ENCODE data around the gene TMEM164. TPM values are rescaled to one million over a fixed set of nuclear protein-coding genes. Genes with fewer than 3 reads are reported as not detected.

Gene TMEM164
- total RNA-seq, 1 donor from 2014 or later = 14.2 TPM

DNA sequence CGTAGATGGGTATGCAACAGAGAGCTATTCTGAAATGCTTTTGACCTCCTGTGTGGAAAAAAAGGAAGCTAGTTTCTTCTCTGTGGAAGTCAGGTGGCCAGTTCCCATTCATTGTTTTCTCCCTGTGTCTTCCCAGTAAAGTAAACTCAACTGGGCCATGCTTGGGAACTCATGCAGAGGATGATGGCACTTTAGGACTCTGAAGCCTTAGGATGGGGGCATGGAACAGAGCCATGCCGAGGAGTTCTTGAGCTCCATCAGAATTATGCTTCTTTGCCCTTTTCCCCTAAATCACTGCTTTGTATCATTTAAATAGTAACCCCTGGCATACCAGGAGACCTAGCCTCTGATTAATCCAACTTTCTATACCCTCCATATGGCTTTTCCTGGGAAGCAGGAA is 3.2 kb downstream of the TMEM164 start:
- DNase-seq (ENCODE audit: low read depth) = no peak
- TF ChIP-seq, protein P1, sequence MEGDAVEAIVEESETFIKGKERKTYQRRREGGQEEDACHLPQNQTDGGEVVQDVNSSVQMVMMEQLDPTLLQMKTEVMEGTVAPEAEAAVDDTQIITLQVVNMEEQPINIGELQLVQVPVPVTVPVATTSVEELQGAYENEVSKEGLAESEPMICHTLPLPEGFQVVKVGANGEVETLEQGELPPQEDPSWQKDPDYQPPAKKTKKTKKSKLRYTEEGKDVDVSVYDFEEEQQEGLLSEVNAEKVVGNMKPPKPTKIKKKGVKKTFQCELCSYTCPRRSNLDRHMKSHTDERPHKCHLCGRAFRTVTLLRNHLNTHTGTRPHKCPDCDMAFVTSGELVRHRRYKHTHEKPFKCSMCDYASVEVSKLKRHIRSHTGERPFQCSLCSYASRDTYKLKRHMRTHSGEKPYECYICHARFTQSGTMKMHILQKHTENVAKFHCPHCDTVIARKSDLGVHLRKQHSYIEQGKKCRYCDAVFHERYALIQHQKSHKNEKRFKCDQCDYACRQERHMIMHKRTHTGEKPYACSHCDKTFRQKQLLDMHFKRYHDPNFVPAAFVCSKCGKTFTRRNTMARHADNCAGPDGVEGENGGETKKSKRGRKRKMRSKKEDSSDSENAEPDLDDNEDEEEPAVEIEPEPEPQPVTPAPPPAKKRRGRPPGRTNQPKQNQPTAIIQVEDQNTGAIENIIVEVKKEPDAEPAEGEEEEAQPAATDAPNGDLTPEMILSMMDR (IDR thresholded peaks at IDR 0.05; ENCODE audit: insufficient read depth, low read length, poor library complexity, severe bottlenecking) = no peak
- no peaks in the 10 kb centered on the region for H3K36me3 ChIP-seq (ENCODE audit: control insufficient read depth, insufficient read depth, low read length)
- H3K4me3 ChIP-seq (ENCODE audit: low read depth, low read length) = no peak overlapping the region
- H3K27me3 ChIP-seq (ENCODE audit: control insufficient read depth, insufficient read depth, low read length) = no peaks in the 10 kb centered on the region

GRCh38 chrX:110006821-110007375 is 4.0 kb downstream of the TMEM164 start:
- TF ChIP-seq, protein P1 (IDR thresholded peaks at IDR 0.05; ENCODE audit: insufficient read depth, low read length, poor library complexity, severe bottlenecking) = no peak
- no peaks in the 10 kb centered on the region for H3K36me3 ChIP-seq (ENCODE audit: control insufficient read depth, insufficient read depth, low read length)
- H3K4me3 ChIP-seq (ENCODE audit: low read depth, low read length) = no peak overlapping the region
- no peak for DNase-seq (ENCODE audit: low read depth)
- no peaks in the 10 kb centered on the region for H3K27me3 ChIP-seq (ENCODE audit: control insufficient read depth, insufficient read depth, low read length)

GRCh38 chrX:110008011-110008635 is 5.2 kb downstream of the TMEM164 start:
- TF ChIP-seq, protein P1 (IDR thresholded peaks at IDR 0.05; ENCODE audit: insufficient read depth, low read length, poor library complexity, severe bottlenecking) = no peak

GRCh38 chrX:110012818-110013485 is 10.0 kb downstream of the TMEM164 start:
- Histone ChIP-seq H3K36me3 (ENCODE audit: control insufficient read depth, insufficient read depth, low read length) (no peaks in the 10 kb centered on the region), H3K27me3 (ENCODE audit: control insufficient read depth, insufficient read depth, low read length) (no peaks in the 10 kb centered on the region), H3K4me3 (ENCODE audit: low read depth, low read length) (no peak overlapping the region)
- DNase-seq (ENCODE audit: low read depth) = no peak
- TF ChIP-seq, protein P1 (IDR thresholded peaks at IDR 0.05; ENCODE audit: insufficient read depth, low read length, poor library complexity, severe bottlenecking) = no peak

More at GRCh38 chrX:110008011-110008635, 5.2 kb downstream of the TMEM164 start:
- H3K4me3 ChIP-seq (ENCODE audit: low read depth, low read length) = no peak overlapping the region
- H3K36me3 ChIP-seq (ENCODE audit: control insufficient read depth, insufficient read depth, low read length) = no peaks in the 10 kb centered on the region
- no peaks in the 10 kb centered on the region for H3K27me3 ChIP-seq (ENCODE audit: control insufficient read depth, insufficient read depth, low read length)
- no peak for DNase-seq (ENCODE audit: low read depth)

- TF ChIP-seq, protein P1 (IDR thresholded peaks at IDR 0.05; ENCODE audit: insufficient read depth, low read length, poor library complexity, severe bottlenecking) = no peak
- no peaks in the 10 kb centered on the region for H3K27me3 ChIP-seq (ENCODE audit: control insufficient read depth, insufficient read depth, low read length)
- H3K36me3 ChIP-seq (ENCODE audit: control insufficient read depth, insufficient read depth, low read length) = no peaks in the 10 kb centered on the region
- H3K4me3 ChIP-seq (ENCODE audit: low read depth, low read length) = no peak overlapping the region
- DNase-seq (ENCODE audit: low read depth) = no peak
Measured at GRCh38 chrX:110013968-110014367, 11.1 kb downstream of the TMEM164 start.
